Hepatocyte (in vitro differentiated cells): ENCODE measurements around the gene P2RY14.

ENCODE experiments used
- EZH2 ChIP-seq: fragments of 200-600 bp; sonication (generic); IDR thresholded peaks from 2 replicates; pipeline ENCODE4 v1.6.1; 2016; ENCODE audit warnings: antibody characterized with exemption, mild to moderate bottlenecking, borderline replicate concordance
- TF ChIP-seq, protein P1 (sequence below): fragments of 200-600 bp; sonication (generic); IDR thresholded peaks from 2 replicates; pipeline ENCODE4 v1.5.1; 2016; ENCODE audit warnings: antibody characterized with exemption, mild to moderate bottlenecking; ENCODE audit not compliant: poor library complexity

- TF ChIP-seq, protein P1, sequence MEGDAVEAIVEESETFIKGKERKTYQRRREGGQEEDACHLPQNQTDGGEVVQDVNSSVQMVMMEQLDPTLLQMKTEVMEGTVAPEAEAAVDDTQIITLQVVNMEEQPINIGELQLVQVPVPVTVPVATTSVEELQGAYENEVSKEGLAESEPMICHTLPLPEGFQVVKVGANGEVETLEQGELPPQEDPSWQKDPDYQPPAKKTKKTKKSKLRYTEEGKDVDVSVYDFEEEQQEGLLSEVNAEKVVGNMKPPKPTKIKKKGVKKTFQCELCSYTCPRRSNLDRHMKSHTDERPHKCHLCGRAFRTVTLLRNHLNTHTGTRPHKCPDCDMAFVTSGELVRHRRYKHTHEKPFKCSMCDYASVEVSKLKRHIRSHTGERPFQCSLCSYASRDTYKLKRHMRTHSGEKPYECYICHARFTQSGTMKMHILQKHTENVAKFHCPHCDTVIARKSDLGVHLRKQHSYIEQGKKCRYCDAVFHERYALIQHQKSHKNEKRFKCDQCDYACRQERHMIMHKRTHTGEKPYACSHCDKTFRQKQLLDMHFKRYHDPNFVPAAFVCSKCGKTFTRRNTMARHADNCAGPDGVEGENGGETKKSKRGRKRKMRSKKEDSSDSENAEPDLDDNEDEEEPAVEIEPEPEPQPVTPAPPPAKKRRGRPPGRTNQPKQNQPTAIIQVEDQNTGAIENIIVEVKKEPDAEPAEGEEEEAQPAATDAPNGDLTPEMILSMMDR, result no peak
- no peak for TF ChIP-seq EZH2
These were observed 29.5 kb upstream of the P2RY14 start for GRCh38 chr3:151307583-151308488.
